H9 (cell line): Measurements from ENCODE around the gene BACH2. TPM values are rescaled to one million over a fixed set of nuclear protein-coding genes. Genes with fewer than 3 reads are reported as not detected.

Experiments
- DNase-seq: peaks from one replicate; pipeline ENCODE4 v3.0.0-alpha.2; 2017
- H2AFZ ChIP-seq: one replicate; pipeline ENCODE4 v1.6.1; 2013; ENCODE audit warnings: mild to moderate bottlenecking, low read length, control low read depth, moderate library complexity
- H2AK5ac ChIP-seq: 2 replicates; pipeline ENCODE4 v1.6.1; 2013; ENCODE audit warnings: low read length, control low read depth, mixed read lengths; ENCODE audit not compliant: insufficient read length
- H2BK120ac ChIP-seq: one replicate; pipeline ENCODE4 v1.6.1; 2013; ENCODE audit warnings: low read depth, mild to moderate bottlenecking, low read length, control low read depth, inconsistent platforms; ENCODE audit not compliant: poor library complexity, severe bottlenecking
- H2BK12ac ChIP-seq: 2 replicates; pipeline ENCODE4 v1.6.1; 2013; ENCODE audit warnings: low read length, control low read depth, mixed read lengths, low read depth; ENCODE audit not compliant: insufficient read length
- H2BK15ac ChIP-seq: 2 replicates; pipeline ENCODE4 v1.6.1; 2013; ENCODE audit warnings: low read depth, low read length, control low read depth
- H2BK20ac ChIP-seq: one replicate; pipeline ENCODE4 v1.6.1; 2013; ENCODE audit warnings: low read depth, mild to moderate bottlenecking, low read length, control low read depth, inconsistent platforms; ENCODE audit not compliant: poor library complexity, severe bottlenecking
- H2BK5ac ChIP-seq: 2 replicates; pipeline ENCODE4 v1.6.1; 2013; ENCODE audit warnings: low read length, control low read depth, mixed read lengths; ENCODE audit not compliant: insufficient read length
- H3K14ac ChIP-seq: 2 replicates; pipeline ENCODE4 v1.6.1; 2013; ENCODE audit warnings: low read length, control low read depth; ENCODE audit not compliant: insufficient read depth
- H3K18ac ChIP-seq: 2 replicates; pipeline ENCODE4 v1.6.1; 2013; ENCODE audit warnings: low read depth, mild to moderate bottlenecking, mixed read lengths, low read length, control low read depth; ENCODE audit not compliant: insufficient read length
- H3K23ac ChIP-seq: 2 replicates; pipeline ENCODE4 v1.6.1; 2013; ENCODE audit warnings: low read length, control low read depth, mixed read lengths, low read depth; ENCODE audit not compliant: insufficient read length
- H3K23me2 ChIP-seq: 2 replicates; pipeline ENCODE4 v1.6.1; 2013; ENCODE audit warnings: low read depth, mild to moderate bottlenecking, mixed read lengths, low read length, control low read depth; ENCODE audit not compliant: insufficient read length, poor library complexity, severe bottlenecking
- H3K27ac ChIP-seq: 2 replicates; pipeline ENCODE4 v1.5.1; 2013; ENCODE audit warnings: low read length, control low read depth, mixed read lengths, low read depth; ENCODE audit not compliant: insufficient read length
- H3K27me3 ChIP-seq: 2 replicates; pipeline ENCODE4 v1.6.1; 2013; ENCODE audit warnings: low read length, control low read depth, inconsistent platforms; ENCODE audit not compliant: insufficient read depth
- H3K4ac ChIP-seq: 2 replicates; pipeline ENCODE4 v1.6.1; 2013; ENCODE audit warnings: low read depth, mild to moderate bottlenecking, control low read depth, inconsistent platforms, low read length, moderate library complexity
- H3K4me1 ChIP-seq: 2 replicates; pipeline ENCODE4 v1.6.1; 2013; ENCODE audit warnings: low read length, control low read depth, inconsistent platforms; ENCODE audit not compliant: insufficient read depth
- H3K4me2 ChIP-seq: 2 replicates; pipeline ENCODE4 v1.6.1; 2013; ENCODE audit warnings: low read length, control low read depth, mixed read lengths; ENCODE audit not compliant: insufficient read length, insufficient read depth
- H3K56ac ChIP-seq: 2 replicates; pipeline ENCODE4 v1.6.1; 2013; ENCODE audit warnings: low read depth, mild to moderate bottlenecking, mixed read lengths, low read length, control low read depth; ENCODE audit not compliant: insufficient read length
- H3K79me1 ChIP-seq: 2 replicates; pipeline ENCODE4 v1.6.1; 2013; ENCODE audit warnings: low read depth, mild to moderate bottlenecking, moderate library complexity, low read length, control low read depth, inconsistent platforms; ENCODE audit not compliant: insufficient read depth, poor library complexity, severe bottlenecking
- H3K79me2 ChIP-seq: 2 replicates; pipeline ENCODE4 v1.6.1; 2013; ENCODE audit warnings: low read length, control low read depth, inconsistent platforms; ENCODE audit not compliant: insufficient read depth
- H3K9ac ChIP-seq: 2 replicates; pipeline ENCODE4 v1.6.1; 2013; ENCODE audit warnings: low read length, control low read depth, mixed read lengths; ENCODE audit not compliant: insufficient read length; ENCODE audit errors: extremely low read depth
- H3K9me3 ChIP-seq: one replicate; pipeline ENCODE4 v1.6.1; 2013; ENCODE audit warnings: low read depth, low read length, inconsistent platforms; ENCODE audit not compliant: control insufficient read depth
- H3T11ph ChIP-seq: one replicate; pipeline ENCODE4 v1.6.1; 2013; ENCODE audit warnings: mild to moderate bottlenecking, low read length, control low read depth, inconsistent platforms
- H4K20me1 ChIP-seq: one replicate; pipeline ENCODE4 v1.6.1; 2013; ENCODE audit not compliant: control insufficient read depth, insufficient read length, insufficient read depth
- H4K5ac ChIP-seq: 2 replicates; pipeline ENCODE4 v1.6.1; 2013; ENCODE audit warnings: low read depth, mild to moderate bottlenecking, mixed read lengths, low read length, control low read depth; ENCODE audit not compliant: insufficient read length
- H4K8ac ChIP-seq: replicated peaks from 2 replicates; pipeline ENCODE4 v1.6.1; 2013; ENCODE audit warnings: low read length, control low read depth, mixed read lengths, low read depth; ENCODE audit not compliant: insufficient read length
- H4K91ac ChIP-seq: 2 replicates; pipeline ENCODE4 v1.6.1; 2013; ENCODE audit warnings: low read depth, mild to moderate bottlenecking, moderate library complexity, mixed read lengths, low read length, control low read depth; ENCODE audit not compliant: insufficient read length
- H3K27ac Mint-ChIP-seq, 3 experiments: 2 replicates in 2 of 3; 3 replicates in 1 of 3; pipeline ENCODE4 v1.8.0; 2020 to 2021; ENCODE audit warnings: mixed read lengths in 3 of 3, mild to moderate bottlenecking in 1 of 3, moderate library complexity in 1 of 3
- H3K27me3 Mint-ChIP-seq: 2 replicates; pipeline ENCODE4 v1.8.0; 2021; ENCODE audit warnings: low read depth, mild to moderate bottlenecking, moderate library complexity, mixed read lengths
- H3K36me3 Mint-ChIP-seq, 3 experiments: 2 replicates in 2 of 3; 3 replicates in 1 of 3; pipeline ENCODE4 v1.8.0; 2020 to 2021; ENCODE audit warnings: low read depth in 3 of 3, mixed read lengths in 3 of 3; ENCODE audit not compliant: insufficient read depth in 1 of 3
- H3K4me1 Mint-ChIP-seq, 2 experiments: 2 replicates each; pipeline ENCODE4 v1.8.0; 2020; ENCODE audit warnings: mixed read lengths in 2 of 2
- H3K4me3 Mint-ChIP-seq, 2 experiments: 2 replicates in 1 of 2; 3 replicates in 1 of 2; pipeline ENCODE4 v1.8.0; 2020 to 2021; ENCODE audit warnings: mild to moderate bottlenecking in 2 of 2, mixed read lengths in 2 of 2, moderate library complexity in 1 of 2
- H3K9me3 Mint-ChIP-seq, 2 experiments: 2 replicates in 1 of 2; 3 replicates in 1 of 2; pipeline ENCODE4 v1.8.0; 2020; ENCODE audit warnings: mild to moderate bottlenecking in 2 of 2, mixed read lengths in 2 of 2, moderate library complexity in 1 of 2
- CTCF ChIP-seq: fragments of 200-600 bp; sonication (generic); conservative IDR thresholded peaks from 3 replicates; pipeline ENCODE4 v1.8.0; 2021; ENCODE audit warnings: antibody characterized with exemption, mild to moderate bottlenecking
- WGBS: extraction: QIAGEN DNeasy Blood & Tissue Kit; methylation state at CpG from one replicate; pipeline ENCODE4 v1.1.7; 2013; ENCODE audit warnings: missing lambda C conversion rate, low lambda C conversion rate, mixed read lengths; ENCODE audit not compliant: insufficient read length; ENCODE audit errors: extremely low coverage; 5-methylcytosine and 5-hydroxymethylcytosine counted together
- total RNA-seq: library from RNA; stranded (reverse); gene quantifications from 2 replicates; pipeline ENCODE4 v1.2.1, GENCODE V29; 2021

The BACH2 gene
- total RNA-seq, 1 experiment from 2014 or later, result 2.0 TPM

- H2AK5ac ChIP-seq, result no peak overlapping the region
- Mint-ChIP-seq H3K9me3 (peaks cover 10 to 13% of the 10 kb centered on the region in 2 experiments), H3K27me3 (no peaks in the 10 kb centered on the region; the same call in 1 of the 2 replicates), H3K4me3 (no peak overlapping the region), H3K4me1 (peaks cover 4 to 6% of the 10 kb centered on the region in 2 experiments; a peak in 2 of 4 replicates), H3K36me3 (peaks cover 0 to 10% (median 2%) of the 10 kb centered on the region in 3 experiments; a peak in 2 of 7 replicates), H3K27ac (no peak overlapping the region; a peak in 1 of 7 replicates)
- H2BK120ac ChIP-seq, result no peak overlapping the region
- no peak for TF ChIP-seq CTCF
- no peak overlapping the region for H3K9ac ChIP-seq
- no peak overlapping the region for H2BK12ac ChIP-seq
- H3K23ac ChIP-seq, result no peak overlapping the region
- no CpG with 5 or more reads among the region's 4 CpGs for WGBS
- no peak overlapping the region for H2BK5ac ChIP-seq
- H4K8ac ChIP-seq, result no peak overlapping the region
- H2AFZ ChIP-seq, result no peak overlapping the region
- H3K79me1 ChIP-seq, result no peaks in the 10 kb centered on the region
- H2BK15ac ChIP-seq, result no peak overlapping the region
- H3K79me2 ChIP-seq, result 0 out of 2 replicates have a peak, but pooled peaks cover 2% of the 10 kb centered on the region
- no peak overlapping the region for H3K56ac ChIP-seq
- no peak overlapping the region for H3K14ac ChIP-seq
- no peak overlapping the region for H4K91ac ChIP-seq
- no peak overlapping the region for H3K4me2 ChIP-seq
- DNase-seq, result no peak
- no peak overlapping the region for H2BK20ac ChIP-seq
- no peaks in the 10 kb centered on the region for H3K27me3 ChIP-seq
- H4K5ac ChIP-seq, result no peak overlapping the region
- no peaks in the 10 kb centered on the region for H3K23me2 ChIP-seq
- H3K27ac ChIP-seq, result no peak overlapping the region
- no peak overlapping the region for H3T11ph ChIP-seq
- no peak overlapping the region for H3K18ac ChIP-seq
- H3K9me3 ChIP-seq, result no peaks in the 10 kb centered on the region
- H4K20me1 ChIP-seq, result no peaks in the 10 kb centered on the region
- H3K4ac ChIP-seq, result no peak overlapping the region
- H3K4me1 ChIP-seq, result no peaks in the 10 kb centered on the region; the same call in 1 of the 2 replicates
These were observed 187.5 kb downstream of the BACH2 start for GRCh38 chr6:90109141-90109540.
